ENCODE data around the gene FARS2. TPM values are rescaled to one million over a fixed set of nuclear protein-coding genes. Genes with fewer than 3 reads are reported as not detected.

FARS2 gene
- total and polyA plus RNA-seq, 2 donors (not counting 1 experiment from before 2014, with no cell fraction given) = 33.0 to 35.5 TPM

GRCh38 chr6:5286780-5287179 lies 25.5 kb downstream of the FARS2 start:
- 72% methylated on average over 5 of the region's 7 CpGs for WGBS (ENCODE audit: insufficient coverage)
- no peak overlapping the region for H3K9ac ChIP-seq (ENCODE audit: low read length)
- no peak overlapping the region for H2AFZ ChIP-seq (ENCODE audit: insufficient read depth, low read depth, low read length, poor library complexity, severe bottlenecking)
- TF ChIP-seq CTCF (IDR thresholded peaks at IDR 0.05) (no peak), EZH2 (IDR thresholded peaks at IDR 0.05; ENCODE audit: borderline replicate concordance, insufficient read depth, low read depth, low read length, poor library complexity, severe bottlenecking) (no peak)
- intact Hi-C loops (cut with micrococcal nuclease) = no loop called here
- H3K79me2 ChIP-seq (ENCODE audit: control insufficient read depth, insufficient read depth, low read length) = peaks cover 69% of the 10 kb centered on the region
- Mint-ChIP-seq H3K27ac (peak overlapping the region; percentile 11), H3K4me3 (no peak overlapping the region), H3K27me3 (no peaks in the 10 kb centered on the region), H3K9me3 (ENCODE audit: insufficient read depth) (no peaks in the 10 kb centered on the region), H3K4me1 (peaks cover 61% of the 10 kb centered on the region)
- peaks cover 1 to 5% of the 10 kb centered on the region in 2 experiments for H3K36me3 ChIP-seq (replicated peaks in 1 of 2; ENCODE audit: control extremely low read depth in 1 of 2, control insufficient read depth in 1 of 2, extremely low read depth in 1 of 2, insufficient read depth in 2 of 2, low read length in 1 of 2)
- H3K27ac ChIP-seq (ENCODE audit: low read length in 2 of 2) = no peak overlapping the region
- CTCF ChIA-PET = no interaction called here
- no peak for ATAC-seq (ENCODE audit: low read depth)
- no peak for DNase-seq
- no peak overlapping the region for H3K4me2 ChIP-seq (replicated peaks; ENCODE audit: low read depth, low read length, poor library complexity, severe bottlenecking)
- H3K4me1 ChIP-seq (ENCODE audit: control insufficient read depth in 2 of 2, insufficient read depth in 2 of 2, low read length in 2 of 2) = peaks cover 22 to 27% of the 10 kb centered on the region in 2 donors
- POLR2A ChIA-PET = no interaction called here
- no peaks in the 10 kb centered on the region for H3K27me3 ChIP-seq (replicated peaks in 1 of 4; ENCODE audit: control extremely low read depth in 1 of 4, control insufficient read depth in 3 of 4, insufficient read depth in 4 of 4, low read length in 3 of 4)
- no peaks in the 10 kb centered on the region for H3K9me3 ChIP-seq (ENCODE audit: control extremely low read depth in 1 of 3, control insufficient read depth in 2 of 3, insufficient read depth in 1 of 3, low read length in 2 of 3)
- peaks cover 20% of the 10 kb centered on the region for H4K20me1 ChIP-seq (ENCODE audit: control insufficient read depth, insufficient read depth, low read length, poor library complexity, severe bottlenecking)
- H3K4me3 ChIP-seq (ENCODE audit: control extremely low read depth in 1 of 5, extremely low read depth in 1 of 5, insufficient read depth in 1 of 5, low read depth in 2 of 5, low read length in 4 of 5) = no peak overlapping the region

- no peak overlapping the region for H3K4me3 ChIP-seq (ENCODE audit: control extremely low read depth in 1 of 5, extremely low read depth in 1 of 5, insufficient read depth in 1 of 5, low read depth in 2 of 5, low read length in 4 of 5)
- no peak overlapping the region for H2AFZ ChIP-seq (ENCODE audit: insufficient read depth, low read depth, low read length, poor library complexity, severe bottlenecking)
- intact Hi-C loops (cut with micrococcal nuclease) = no loop called here
- DNase-seq (no peak), ATAC-seq (ENCODE audit: low read depth) (no peak)
- TF ChIP-seq EZH2 (IDR thresholded peaks at IDR 0.05; ENCODE audit: borderline replicate concordance, insufficient read depth, low read depth, low read length, poor library complexity, severe bottlenecking) (no peak), CTCF (IDR thresholded peaks at IDR 0.05) (no peak)
- no peak overlapping the region for H3K4me2 ChIP-seq (replicated peaks; ENCODE audit: low read depth, low read length, poor library complexity, severe bottlenecking)
- Mint-ChIP-seq H3K4me1 (peaks cover 64% of the 10 kb centered on the region), H3K9me3 (ENCODE audit: insufficient read depth) (no peaks in the 10 kb centered on the region), H3K27ac (peak overlapping the region; percentile 11), H3K4me3 (no peak overlapping the region), H3K27me3 (no peaks in the 10 kb centered on the region)
- H3K9ac ChIP-seq (ENCODE audit: low read length) = no peak overlapping the region
- peaks cover 22 to 27% of the 10 kb centered on the region in 2 donors for H3K4me1 ChIP-seq (ENCODE audit: control insufficient read depth in 2 of 2, insufficient read depth in 2 of 2, low read length in 2 of 2)
- peaks cover 63% of the 10 kb centered on the region for H3K79me2 ChIP-seq (ENCODE audit: control insufficient read depth, insufficient read depth, low read length)
- no peaks in the 10 kb centered on the region for H3K9me3 ChIP-seq (ENCODE audit: control extremely low read depth in 1 of 3, control insufficient read depth in 2 of 3, insufficient read depth in 1 of 3, low read length in 2 of 3)
- H3K27ac ChIP-seq (ENCODE audit: low read length in 2 of 2) = no peak overlapping the region
- peaks cover 1 to 5% of the 10 kb centered on the region in 2 experiments for H3K36me3 ChIP-seq (replicated peaks in 1 of 2; ENCODE audit: control extremely low read depth in 1 of 2, control insufficient read depth in 1 of 2, extremely low read depth in 1 of 2, insufficient read depth in 2 of 2, low read length in 1 of 2)
- peaks cover 14% of the 10 kb centered on the region for H4K20me1 ChIP-seq (ENCODE audit: control insufficient read depth, insufficient read depth, low read length, poor library complexity, severe bottlenecking)
- ChIA-PET CTCF (interaction anchor here (2.0 kb wide), 1 partner anchor 16 kb away, joined by 13 read pairs; no protein-coding TSS in a partner anchor), POLR2A (no interaction called here)
- WGBS (ENCODE audit: insufficient coverage) = 94% methylated on average over 9 of the region's 12 CpGs
- H3K27me3 ChIP-seq (replicated peaks in 1 of 4; ENCODE audit: control extremely low read depth in 1 of 4, control insufficient read depth in 3 of 4, insufficient read depth in 4 of 4, low read length in 3 of 4) = no peaks in the 10 kb centered on the region
Measured at GRCh38 chr6:5287205-5287965, 26.1 kb downstream of the FARS2 start.
